ENCODE data around the gene RSBN1. TPM values are rescaled to one million over a fixed set of nuclear protein-coding genes. Genes with fewer than 3 reads are reported as not detected.
A peak's percentile ranks its signal among the peaks of the same experiment; 100 is the strongest.

The RSBN1 gene
- total RNA-seq, 1 donor from 2014 or later: 26.8 TPM

GRCh38 chr1:113834716-113835115 lies 22.4 kb upstream of the RSBN1 start:
- Mint-ChIP-seq H3K4me3 (no peak overlapping the region), H3K4me1 (no peaks in the 10 kb centered on the region), H3K27ac (ENCODE audit: unreplicated experiment) (no peak overlapping the region), H3K36me3 (ENCODE audit: low read depth) (no peaks in the 10 kb centered on the region), H3K27me3 (ENCODE audit: low read depth) (peaks cover 8% of the 10 kb centered on the region), H3K9me3 (no peaks in the 10 kb centered on the region)
- TF ChIP-seq CTCF (conservative IDR thresholded peaks at IDR 0.05): no peak
- DNase-seq (ENCODE audit: low read depth, low spot score): no peak

- no peak for DNase-seq (ENCODE audit: low read depth, low spot score)
- Mint-ChIP-seq H3K4me1 (no peaks in the 10 kb centered on the region), H3K4me3 (no peak overlapping the region), H3K36me3 (ENCODE audit: low read depth) (no peaks in the 10 kb centered on the region), H3K27ac (ENCODE audit: unreplicated experiment) (no peak overlapping the region), H3K27me3 (ENCODE audit: low read depth) (peaks cover 8% of the 10 kb centered on the region), H3K9me3 (no peaks in the 10 kb centered on the region)
- TF ChIP-seq CTCF (conservative IDR thresholded peaks at IDR 0.05): no peak
These were observed 17.8 kb upstream of the RSBN1 start for GRCh38 chr1:113830039-113830438.

- no peak for TF ChIP-seq CTCF (conservative IDR thresholded peaks at IDR 0.05)
- H3K4me1 Mint-ChIP-seq: no peaks in the 10 kb centered on the region
- no peaks in the 10 kb centered on the region for H3K9me3 Mint-ChIP-seq
- no peak overlapping the region for H3K4me3 Mint-ChIP-seq
- H3K36me3 Mint-ChIP-seq (ENCODE audit: low read depth): no peaks in the 10 kb centered on the region
- no peak overlapping the region for H3K27ac Mint-ChIP-seq (ENCODE audit: unreplicated experiment)
- DNase-seq (ENCODE audit: low read depth, low spot score): no peak
- no peaks in the 10 kb centered on the region for H3K27me3 Mint-ChIP-seq (ENCODE audit: low read depth)
These were observed 9.6 kb upstream of the RSBN1 start for GRCh38 chr1:113821916-113822315.

GRCh38 chr1:113818578-113818977 lies 6.3 kb upstream of the RSBN1 start:
- no peaks in the 10 kb centered on the region for H3K4me1 Mint-ChIP-seq
- H3K27ac Mint-ChIP-seq (ENCODE audit: unreplicated experiment): no peak overlapping the region
- no peaks in the 10 kb centered on the region for H3K9me3 Mint-ChIP-seq
- H3K4me3 Mint-ChIP-seq: no peak overlapping the region
- no peak for TF ChIP-seq CTCF (conservative IDR thresholded peaks at IDR 0.05)
- H3K36me3 Mint-ChIP-seq (ENCODE audit: low read depth): no peaks in the 10 kb centered on the region
- no peaks in the 10 kb centered on the region for H3K27me3 Mint-ChIP-seq (ENCODE audit: low read depth)
- no peak for DNase-seq (ENCODE audit: low read depth, low spot score)

- H3K4me3 Mint-ChIP-seq: peak overlapping the region; percentile 96
- peaks cover 28% of the 10 kb centered on the region for H3K4me1 Mint-ChIP-seq
- H3K9me3 Mint-ChIP-seq: peaks cover 2% of the 10 kb centered on the region
- peak overlapping the region; percentile 62 for H3K27ac Mint-ChIP-seq (ENCODE audit: unreplicated experiment)
- no peak for DNase-seq (ENCODE audit: low read depth, low spot score)
- no peak for TF ChIP-seq CTCF (conservative IDR thresholded peaks at IDR 0.05)
- H3K36me3 Mint-ChIP-seq (ENCODE audit: low read depth): peaks cover 4% of the 10 kb centered on the region
- no peaks in the 10 kb centered on the region for H3K27me3 Mint-ChIP-seq (ENCODE audit: low read depth)
These were observed 942 bp upstream of the RSBN1 start for GRCh38 chr1:113813218-113813617.

GRCh38 chr1:113812661-113813135 lies 422 bp upstream of the RSBN1 start:
- peaks cover 4% of the 10 kb centered on the region for H3K36me3 Mint-ChIP-seq (ENCODE audit: low read depth)
- peaks cover 28% of the 10 kb centered on the region for H3K4me1 Mint-ChIP-seq
- peak; percentile 20 for TF ChIP-seq CTCF (conservative IDR thresholded peaks at IDR 0.05)
- no peaks in the 10 kb centered on the region for H3K27me3 Mint-ChIP-seq (ENCODE audit: low read depth)
- peaks cover 2% of the 10 kb centered on the region for H3K9me3 Mint-ChIP-seq
- DNase-seq (ENCODE audit: low read depth, low spot score): no peak
- peak overlapping the region; percentile 96 for H3K4me3 Mint-ChIP-seq
- peak overlapping the region; percentile 98 for H3K27ac Mint-ChIP-seq (ENCODE audit: unreplicated experiment)
